A549 treated with Hydrocortisone at 1 μM for 4 hours (cell line): ENCODE measurements around the gene MPP4. TPM values are rescaled to one million over a fixed set of nuclear protein-coding genes. Genes with fewer than 3 reads are reported as not detected.

ENCODE experiments used
- total RNA-seq: library from RNA; stranded (reverse); fragments of 200-300 nt; extraction: Qiagen RNA extraction; gene quantifications from 5 replicates; pipeline ENCODE4 v1.2.3, GENCODE V29; 2022

MPP4 gene
- total RNA-seq = 0.03 to 0.15 TPM (median 0.07 TPM) in 5 replicates

GRCh38 chr2:201698588-201699226 lies at the start of gene MPP4:
Gene MPP4 (minus strand): TSS chr2:201698644. CDS start chr2:201693954, 4,690 bp downstream.

GRCh38 chr2:201643216-201643890 lies 55.1 kb downstream of the MPP4 start, which contains the start of gene TMEM237:
Gene TMEM237 (minus strand): TSS chr2:201643503. CDS start chr2:201643400, 103 bp downstream.

Other genes with a start within 250 kb of the MPP4 start
- 11.2 to 18.0 TPM (median 14.2 TPM) in 5 replicates for gene TRAK2, start 247.2 kb downstream of the MPP4 start, total RNA-seq
- gene STRADB, start 246.9 kb downstream of the MPP4 start, total RNA-seq = 22.6 to 27.8 TPM (median 25.5 TPM) in 5 replicates
- gene TMEM237, start 55.1 kb downstream of the MPP4 start, total RNA-seq = 15.2 to 21.3 TPM (median 19.2 TPM) in 5 replicates
- 9.0 to 15.0 TPM (median 10.7 TPM) in 5 replicates for gene ALS2, start 82.3 kb upstream of the MPP4 start, total RNA-seq
- gene CDK15, start 107.9 kb upstream of the MPP4 start, total RNA-seq = not detected in 5 replicates